GM12865 (cell line): ENCODE measurements around the gene MYO1E.
A peak's percentile ranks its signal among the peaks of the same experiment; 100 is the strongest.
"Not testable (repeated sequence)": the region's sequence is repeated elsewhere in the genome, so short reads cannot be mapped to it uniquely, and the experiment has no call there.

ENCODE experiments used
- DNase-seq: peaks from one replicate; pipeline ENCODE4 v3.0.0; 2010; ENCODE audit warnings: low read depth
- H3K4me3 ChIP-seq: 2 replicates; pipeline ENCODE4 v1.5.1; 2011; ENCODE audit warnings: mild to moderate bottlenecking, low read depth, low read length, control low read depth
- TF ChIP-seq, protein P1 (sequence below): IDR thresholded peaks from 2 replicates; pipeline ENCODE4 v1.5.1; 2011; ENCODE audit warnings: low read length, control low read depth, low read depth, inconsistent platforms; ENCODE audit not compliant: insufficient read depth; ENCODE audit errors: missing control alignments

MYO1E gene

DNA sequence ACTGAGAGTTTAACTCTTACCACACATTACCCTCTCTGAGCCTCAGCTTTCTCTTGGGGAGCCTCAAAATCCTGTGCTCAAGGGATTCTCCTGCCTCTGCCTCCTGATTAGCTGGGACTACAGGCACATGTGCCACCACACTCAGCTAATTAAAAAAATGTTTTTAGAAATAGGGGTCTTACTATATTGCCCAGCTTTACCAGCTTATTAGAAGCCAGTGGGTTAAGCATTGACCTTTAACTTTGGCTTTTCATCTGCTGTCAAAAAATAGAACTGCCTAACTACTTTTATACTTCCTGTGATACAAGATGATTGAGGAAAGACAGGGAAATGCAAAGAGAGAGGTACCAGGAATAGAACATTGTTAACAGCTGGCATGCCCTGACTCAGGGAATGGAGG, 27.3 kb downstream of the MYO1E start:
- DNase-seq, result no peak
- no peak overlapping the region for H3K4me3 ChIP-seq
- TF ChIP-seq, protein P1, sequence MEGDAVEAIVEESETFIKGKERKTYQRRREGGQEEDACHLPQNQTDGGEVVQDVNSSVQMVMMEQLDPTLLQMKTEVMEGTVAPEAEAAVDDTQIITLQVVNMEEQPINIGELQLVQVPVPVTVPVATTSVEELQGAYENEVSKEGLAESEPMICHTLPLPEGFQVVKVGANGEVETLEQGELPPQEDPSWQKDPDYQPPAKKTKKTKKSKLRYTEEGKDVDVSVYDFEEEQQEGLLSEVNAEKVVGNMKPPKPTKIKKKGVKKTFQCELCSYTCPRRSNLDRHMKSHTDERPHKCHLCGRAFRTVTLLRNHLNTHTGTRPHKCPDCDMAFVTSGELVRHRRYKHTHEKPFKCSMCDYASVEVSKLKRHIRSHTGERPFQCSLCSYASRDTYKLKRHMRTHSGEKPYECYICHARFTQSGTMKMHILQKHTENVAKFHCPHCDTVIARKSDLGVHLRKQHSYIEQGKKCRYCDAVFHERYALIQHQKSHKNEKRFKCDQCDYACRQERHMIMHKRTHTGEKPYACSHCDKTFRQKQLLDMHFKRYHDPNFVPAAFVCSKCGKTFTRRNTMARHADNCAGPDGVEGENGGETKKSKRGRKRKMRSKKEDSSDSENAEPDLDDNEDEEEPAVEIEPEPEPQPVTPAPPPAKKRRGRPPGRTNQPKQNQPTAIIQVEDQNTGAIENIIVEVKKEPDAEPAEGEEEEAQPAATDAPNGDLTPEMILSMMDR, result no peak

DNA sequence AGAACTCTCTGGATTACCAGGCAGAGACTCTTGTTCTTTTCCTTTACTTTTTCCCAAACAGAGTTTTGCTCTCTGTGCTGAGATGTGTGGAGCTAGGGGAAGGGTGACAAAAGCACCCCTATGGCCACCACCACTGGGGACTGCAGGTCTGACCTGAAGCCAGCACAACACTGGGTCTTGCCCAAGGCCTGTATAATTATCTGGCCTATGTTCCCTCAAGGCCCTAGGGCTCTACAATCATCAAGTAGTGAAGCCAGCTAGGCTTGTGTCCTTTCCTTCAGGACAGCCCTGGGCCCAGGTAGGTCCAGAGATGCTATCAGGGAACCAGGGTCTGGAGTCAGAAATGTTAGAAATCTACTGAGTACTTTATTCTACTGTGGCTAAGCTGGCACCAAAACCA, 28.4 kb downstream of the MYO1E start:
- TF ChIP-seq, protein P1, result no peak
- DNase-seq, result no peak

DNA sequence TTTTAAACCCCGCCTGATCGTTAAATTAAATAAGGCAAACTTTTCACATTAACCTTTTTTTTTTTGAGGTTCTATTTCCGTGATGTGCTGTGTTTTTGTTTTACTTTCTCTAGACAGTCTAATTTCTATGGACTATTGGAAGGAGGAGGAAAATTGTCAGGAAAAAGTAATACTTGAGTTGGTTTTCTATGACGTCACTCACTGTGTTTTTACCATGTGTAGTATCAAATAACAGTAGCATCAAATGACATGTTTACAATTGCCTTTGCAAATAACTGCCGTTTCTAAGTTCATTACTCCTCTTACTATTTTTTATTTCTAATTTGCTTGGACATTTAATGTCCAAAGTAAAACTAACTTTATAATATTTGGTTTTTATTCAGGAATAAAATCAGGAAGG, 32.3 kb downstream of the MYO1E start:
- DNase-seq, result no peak
- TF ChIP-seq, protein P1, result no peak
- no peak overlapping the region for H3K4me3 ChIP-seq

More for the DNA sequence above, 28.4 kb downstream of the MYO1E start:
- no peak overlapping the region for H3K4me3 ChIP-seq

DNA sequence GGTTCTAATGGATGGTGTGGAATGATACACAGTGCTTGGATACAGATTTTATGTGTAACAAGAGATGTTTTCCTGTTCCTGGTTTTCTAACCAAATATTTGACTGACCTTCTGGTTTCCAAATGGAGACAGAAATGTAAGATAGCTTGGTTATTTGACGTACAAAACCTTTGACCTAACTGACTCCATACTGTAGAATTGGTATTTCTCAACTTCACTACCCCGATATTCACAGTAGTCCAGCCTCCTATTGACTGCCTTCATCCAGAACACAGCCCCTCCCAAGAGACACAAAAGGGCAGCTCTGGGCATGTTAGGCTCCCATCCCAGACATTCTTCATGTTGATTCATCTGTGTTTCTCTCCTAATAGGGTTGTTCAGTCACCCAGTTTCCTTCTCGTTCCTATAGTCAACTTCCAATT, 33.4 kb downstream of the MYO1E start:
- no peak overlapping the region for H3K4me3 ChIP-seq
- DNase-seq, result no peak
- TF ChIP-seq, protein P1, result no peak

DNA sequence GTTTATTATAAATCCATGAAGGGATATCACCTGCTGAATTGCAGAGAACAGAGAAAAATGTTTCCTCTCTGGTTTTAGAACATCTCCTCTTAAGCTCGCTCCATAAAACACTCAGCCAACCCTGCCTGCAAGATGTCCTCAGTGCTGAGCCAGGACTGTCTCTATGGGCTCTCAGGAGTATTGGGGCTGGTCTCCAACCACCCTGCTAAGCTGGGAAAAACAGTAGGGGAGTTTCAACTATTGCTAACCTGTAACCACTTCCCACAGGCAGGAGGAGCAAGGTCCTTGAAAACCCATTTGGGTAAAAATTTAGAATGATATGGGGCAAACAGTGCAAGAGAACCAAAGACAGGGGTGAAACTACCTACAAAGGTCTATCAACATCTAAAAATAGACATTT, 34.3 kb downstream of the MYO1E start:
- TF ChIP-seq, protein P1, result no peak
- no peak overlapping the region for H3K4me3 ChIP-seq
- DNase-seq, result no peak

DNA sequence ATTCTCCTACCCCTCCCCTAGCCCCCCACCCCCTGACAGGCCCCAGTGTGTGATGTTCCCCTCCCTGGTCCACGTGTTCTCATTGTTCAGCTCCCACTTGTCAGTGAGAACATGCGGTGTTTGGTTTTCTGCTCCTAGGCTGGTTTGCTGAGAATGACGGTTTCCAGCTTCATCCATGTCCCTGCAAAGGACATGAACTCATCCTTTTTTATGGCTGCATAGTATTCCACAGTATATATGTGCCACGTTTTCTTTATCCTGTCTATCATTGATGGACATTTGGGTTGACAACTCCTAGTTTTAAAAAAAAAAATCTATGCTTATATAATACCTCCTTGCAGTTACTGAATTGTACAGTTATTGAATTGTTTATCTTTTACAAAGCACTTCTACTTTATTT, 35.9 kb downstream of the MYO1E start:
- not testable (repeated sequence) for H3K4me3 ChIP-seq, DNase-seq

DNA sequence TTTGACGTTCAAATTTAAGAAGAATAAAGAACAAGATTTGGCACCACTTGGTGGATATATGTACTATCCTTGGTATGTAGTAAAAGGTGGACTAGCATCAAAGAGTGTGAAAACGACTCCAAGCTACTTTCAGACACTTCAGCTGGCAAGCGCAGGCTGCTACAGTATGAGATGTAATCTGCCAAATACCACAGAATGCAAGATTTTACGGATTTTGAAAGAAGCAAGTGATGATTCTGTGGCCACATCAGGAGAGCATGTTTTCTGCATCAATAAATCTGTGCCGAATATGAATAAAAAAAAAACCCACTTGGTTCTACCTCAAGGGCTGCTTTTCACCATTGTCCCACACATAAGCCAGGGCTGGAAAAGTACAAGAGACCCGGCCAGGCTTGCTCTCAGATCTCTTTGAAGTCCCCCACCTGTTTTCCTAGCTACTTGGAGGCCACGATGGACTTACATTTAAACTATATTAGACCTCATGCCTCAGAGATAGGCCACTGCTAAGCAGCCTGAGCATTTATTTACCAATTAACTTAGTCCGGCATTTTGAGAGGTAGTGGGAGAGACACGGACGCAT, 37.4 kb downstream of the MYO1E start:
- DNase-seq, result peak; percentile 69
- no peak overlapping the region for H3K4me3 ChIP-seq
- TF ChIP-seq, protein P1, result no peak
